HepG2 (cell line): ENCODE results near the gene SETD1A. TPM values are rescaled to one million over a fixed set of nuclear protein-coding genes. Genes with fewer than 3 reads are reported as not detected.
A peak's percentile ranks its signal among the peaks of the same experiment; 100 is the strongest.

ENCODE experiments used
- ARHGAP35 ChIP-seq: sonication (generic); formaldehyde crosslinking; IDR thresholded peaks from 2 replicates; pipeline ENCODE4 v1.9.0; 2022; ENCODE audit warnings: mild to moderate bottlenecking, inconsistent platforms, moderate library complexity, missing genetic modification reagents, borderline replicate concordance
- EEA1 ChIP-seq: sonication (generic); formaldehyde crosslinking; IDR thresholded peaks from 2 replicates; pipeline ENCODE4 v1.5.1; 2020; ENCODE audit warnings: mild to moderate bottlenecking, missing genetic modification reagents, borderline replicate concordance
- FOXA1 ChIP-seq, 2 experiments: fragments of 450-650 bp in 1 of 2; sonication (generic) in 1 of 2; formaldehyde crosslinking in 1 of 2; IDR thresholded peaks; 2 replicates each; pipeline versions ENCODE4 v1.4.0 to v1.6.1; 2016 to 2020; ENCODE audit warnings: missing genetic modification reagents in 1 of 2
- FOXK1 ChIP-seq: sonication (generic); formaldehyde crosslinking; IDR thresholded peaks from 2 replicates; pipeline ENCODE4 v1.4.0; 2020; ENCODE audit warnings: low read depth, missing genetic modification reagents, borderline replicate concordance
- HNF1B ChIP-seq: sonication (generic); formaldehyde crosslinking; IDR thresholded peaks from 2 replicates; pipeline ENCODE4 v1.5.1; 2020; ENCODE audit warnings: mild to moderate bottlenecking, moderate library complexity, missing genetic modification reagents
- HOXA9 ChIP-seq: sonication (generic); formaldehyde crosslinking; IDR thresholded peaks from 2 replicates; pipeline ENCODE4 v1.8.1; 2022; ENCODE audit warnings: missing genetic modification reagents, mild to moderate bottlenecking, moderate library complexity, borderline replicate concordance
- IKZF4 ChIP-seq: sonication (generic); formaldehyde crosslinking; IDR thresholded peaks from 2 replicates; pipeline ENCODE4 v1.5.1; 2020; ENCODE audit warnings: borderline replicate concordance, mild to moderate bottlenecking, low read depth, missing genetic modification reagents; ENCODE audit errors: not compliant biosample characterization
- KDM4B ChIP-seq: sonication (generic); formaldehyde crosslinking; IDR thresholded peaks from 2 replicates; pipeline ENCODE4 v1.4.0; 2020; ENCODE audit warnings: missing genetic modification reagents
- NR2F6 ChIP-seq, 2 experiments: IDR thresholded peaks; 2 replicates each; pipeline ENCODE4 v1.6.1; 2016; ENCODE audit warnings: antibody characterized with exemption in 1 of 2, mild to moderate bottlenecking in 1 of 2
- RXRB ChIP-seq: IDR thresholded peaks from 2 replicates; pipeline ENCODE4 v1.6.1; 2016; ENCODE audit warnings: borderline replicate concordance, missing genetic modification reagents, missing compliant biosample characterization
- ZFP90 ChIP-seq: sonication (generic); formaldehyde crosslinking; IDR thresholded peaks from 2 replicates; pipeline ENCODE4 v1.8.0; 2022; ENCODE audit warnings: missing genetic modification reagents, mild to moderate bottlenecking, inconsistent platforms, borderline replicate concordance
- ZNF839 ChIP-seq: sonication (generic); formaldehyde crosslinking; IDR thresholded peaks from 2 replicates; pipeline ENCODE4 v1.4.0; 2020; ENCODE audit warnings: missing genetic modification reagents, mild to moderate bottlenecking, borderline replicate concordance
- ZNF883 ChIP-seq: sonication (generic); formaldehyde crosslinking; IDR thresholded peaks from 2 replicates; pipeline ENCODE4 v1.5.1; 2020; ENCODE audit warnings: mild to moderate bottlenecking, missing genetic modification reagents; ENCODE audit errors: not compliant biosample characterization
- polyA plus RNA-seq, 8 experiments: library from polyadenylated mRNA; depleted of rRNA in 3 of 8; stranded (reverse) in 7 of 8; unstranded in 1 of 8; fragments of >200 nt; fragmentation: Illumina TruSeq in 4 of 8; extraction: Trizol in 4 of 8; gene quantifications; 2 replicates each; pipeline versions ENCODE4 v1.2.1 to v1.2.3, GENCODE V29; 2011 to 2016; ENCODE audit warnings: low read depth in 4 of 8, missing spikeins in 1 of 8, mixed read lengths in 1 of 8; ENCODE audit not compliant: insufficient read depth in 1 of 8
- total RNA-seq, 5 experiments: library from RNA; depleted of rRNA; stranded (reverse); fragments of >200 nt; fragmentation: Illumina TruSeq; extraction: Trizol; gene quantifications; 2 replicates each; pipeline ENCODE4 v1.2.3, GENCODE V29; 2016; ENCODE audit warnings: low read depth in 1 of 5
- TF ChIP-seq, protein P1 (sequence below): sonication (generic); formaldehyde crosslinking; IDR thresholded peaks from 2 replicates; pipeline ENCODE4 v1.4.0; 2020; ENCODE audit warnings: mild to moderate bottlenecking, low read depth, missing genetic modification reagents
- TF ChIP-seq, protein P2 (sequence below): sonication (generic); formaldehyde crosslinking; conservative IDR thresholded peaks from 2 replicates; pipeline ENCODE4 v1.8.1; 2023; ENCODE audit warnings: missing genetic modification reagents
- TF ChIP-seq, protein P3 (sequence below): sonication (generic); formaldehyde crosslinking; IDR thresholded peaks from 2 replicates; pipeline ENCODE4 v1.4.0; 2020; ENCODE audit warnings: missing genetic modification reagents
- TF ChIP-seq, protein P4 (sequence below): sonication (generic); formaldehyde crosslinking; IDR thresholded peaks from 2 replicates; pipeline ENCODE4 v1.5.0; 2020; ENCODE audit warnings: missing genetic modification reagents, mild to moderate bottlenecking, borderline replicate concordance

SETD1A gene
- total and polyA plus RNA-seq, 2 of the 13 experiments (the other 11 are each of a cell fraction or from before 2014, with no cell fraction given): 3.8 to 5.6 TPM

- TF ChIP-seq, protein P1, sequence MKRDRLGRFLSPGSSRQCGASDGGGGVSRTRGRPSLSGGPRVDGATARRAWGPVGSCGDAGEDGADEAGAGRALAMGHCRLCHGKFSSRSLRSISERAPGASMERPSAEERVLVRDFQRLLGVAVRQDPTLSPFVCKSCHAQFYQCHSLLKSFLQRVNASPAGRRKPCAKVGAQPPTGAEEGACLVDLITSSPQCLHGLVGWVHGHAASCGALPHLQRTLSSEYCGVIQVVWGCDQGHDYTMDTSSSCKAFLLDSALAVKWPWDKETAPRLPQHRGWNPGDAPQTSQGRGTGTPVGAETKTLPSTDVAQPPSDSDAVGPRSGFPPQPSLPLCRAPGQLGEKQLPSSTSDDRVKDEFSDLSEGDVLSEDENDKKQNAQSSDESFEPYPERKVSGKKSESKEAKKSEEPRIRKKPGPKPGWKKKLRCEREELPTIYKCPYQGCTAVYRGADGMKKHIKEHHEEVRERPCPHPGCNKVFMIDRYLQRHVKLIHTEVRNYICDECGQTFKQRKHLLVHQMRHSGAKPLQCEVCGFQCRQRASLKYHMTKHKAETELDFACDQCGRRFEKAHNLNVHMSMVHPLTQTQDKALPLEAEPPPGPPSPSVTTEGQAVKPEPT (CRISPR knock-in tag): no peak
- TF ChIP-seq ZNF839 (CRISPR knock-in tag) (no peak), EEA1 (CRISPR knock-in tag) (no peak; the same call in 1 of the 2 replicates), RXRB (CRISPR knock-in tag) (peak; percentile 78), NR2F6 (IDR thresholded peaks at IDR 0.05) (peak; percentile 87), NR2F6 (CRISPR knock-in tag; IDR thresholded peaks at IDR 0.05) (peak; percentile 84), FOXA1 (IDR thresholded peaks at IDR 0.05) (no peak), FOXA1 (CRISPR knock-in tag; IDR thresholded peaks at IDR 0.05) (no peak), ARHGAP35 (CRISPR knock-in tag) (no peak), ZNF883 (CRISPR knock-in tag) (no peak), HNF1B (CRISPR knock-in tag) (no peak), ZFP90 (CRISPR knock-in tag) (no peak; the same call in 1 of the 2 replicates), FOXK1 (CRISPR knock-in tag) (no peak), IKZF4 (CRISPR knock-in tag) (no peak), KDM4B (no peak), HOXA9 (CRISPR knock-in tag) (no peak)
- TF ChIP-seq, protein P2, sequence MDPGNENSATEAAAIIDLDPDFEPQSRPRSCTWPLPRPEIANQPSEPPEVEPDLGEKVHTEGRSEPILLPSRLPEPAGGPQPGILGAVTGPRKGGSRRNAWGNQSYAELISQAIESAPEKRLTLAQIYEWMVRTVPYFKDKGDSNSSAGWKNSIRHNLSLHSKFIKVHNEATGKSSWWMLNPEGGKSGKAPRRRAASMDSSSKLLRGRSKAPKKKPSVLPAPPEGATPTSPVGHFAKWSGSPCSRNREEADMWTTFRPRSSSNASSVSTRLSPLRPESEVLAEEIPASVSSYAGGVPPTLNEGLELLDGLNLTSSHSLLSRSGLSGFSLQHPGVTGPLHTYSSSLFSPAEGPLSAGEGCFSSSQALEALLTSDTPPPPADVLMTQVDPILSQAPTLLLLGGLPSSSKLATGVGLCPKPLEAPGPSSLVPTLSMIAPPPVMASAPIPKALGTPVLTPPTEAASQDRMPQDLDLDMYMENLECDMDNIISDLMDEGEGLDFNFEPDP: 0 out of 2 replicates have a peak, but pooled peaks have one; percentile 75
- TF ChIP-seq, protein P3, sequence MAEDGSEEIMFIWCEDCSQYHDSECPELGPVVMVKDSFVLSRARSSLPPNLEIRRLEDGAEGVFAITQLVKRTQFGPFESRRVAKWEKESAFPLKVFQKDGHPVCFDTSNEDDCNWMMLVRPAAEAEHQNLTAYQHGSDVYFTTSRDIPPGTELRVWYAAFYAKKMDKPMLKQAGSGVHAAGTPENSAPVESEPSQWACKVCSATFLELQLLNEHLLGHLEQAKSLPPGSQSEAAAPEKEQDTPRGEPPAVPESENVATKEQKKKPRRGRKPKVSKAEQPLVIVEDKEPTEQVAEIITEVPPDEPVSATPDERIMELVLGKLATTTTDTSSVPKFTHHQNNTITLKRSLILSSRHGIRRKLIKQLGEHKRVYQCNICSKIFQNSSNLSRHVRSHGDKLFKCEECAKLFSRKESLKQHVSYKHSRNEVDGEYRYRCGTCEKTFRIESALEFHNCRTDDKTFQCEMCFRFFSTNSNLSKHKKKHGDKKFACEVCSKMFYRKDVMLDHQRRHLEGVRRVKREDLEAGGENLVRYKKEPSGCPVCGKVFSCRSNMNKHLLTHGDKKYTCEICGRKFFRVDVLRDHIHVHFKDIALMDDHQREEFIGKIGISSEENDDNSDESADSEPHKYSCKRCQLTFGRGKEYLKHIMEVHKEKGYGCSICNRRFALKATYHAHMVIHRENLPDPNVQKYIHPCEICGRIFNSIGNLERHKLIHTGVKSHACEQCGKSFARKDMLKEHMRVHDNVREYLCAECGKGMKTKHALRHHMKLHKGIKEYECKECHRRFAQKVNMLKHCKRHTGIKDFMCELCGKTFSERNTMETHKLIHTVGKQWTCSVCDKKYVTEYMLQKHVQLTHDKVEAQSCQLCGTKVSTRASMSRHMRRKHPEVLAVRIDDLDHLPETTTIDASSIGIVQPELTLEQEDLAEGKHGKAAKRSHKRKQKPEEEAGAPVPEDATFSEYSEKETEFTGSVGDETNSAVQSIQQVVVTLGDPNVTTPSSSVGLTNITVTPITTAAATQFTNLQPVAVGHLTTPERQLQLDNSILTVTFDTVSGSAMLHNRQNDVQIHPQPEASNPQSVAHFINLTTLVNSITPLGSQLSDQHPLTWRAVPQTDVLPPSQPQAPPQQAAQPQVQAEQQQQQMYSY (CRISPR knock-in tag): no peak
- TF ChIP-seq, protein P4, sequence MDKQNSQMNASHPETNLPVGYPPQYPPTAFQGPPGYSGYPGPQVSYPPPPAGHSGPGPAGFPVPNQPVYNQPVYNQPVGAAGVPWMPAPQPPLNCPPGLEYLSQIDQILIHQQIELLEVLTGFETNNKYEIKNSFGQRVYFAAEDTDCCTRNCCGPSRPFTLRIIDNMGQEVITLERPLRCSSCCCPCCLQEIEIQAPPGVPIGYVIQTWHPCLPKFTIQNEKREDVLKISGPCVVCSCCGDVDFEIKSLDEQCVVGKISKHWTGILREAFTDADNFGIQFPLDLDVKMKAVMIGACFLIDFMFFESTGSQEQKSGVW (CRISPR knock-in tag): no peak
These were observed 28.8 kb downstream of the SETD1A start (continued) for GRCh38 chr16:30986129-30986991.
